ENCODE results near the gene C12orf54.

DNA sequence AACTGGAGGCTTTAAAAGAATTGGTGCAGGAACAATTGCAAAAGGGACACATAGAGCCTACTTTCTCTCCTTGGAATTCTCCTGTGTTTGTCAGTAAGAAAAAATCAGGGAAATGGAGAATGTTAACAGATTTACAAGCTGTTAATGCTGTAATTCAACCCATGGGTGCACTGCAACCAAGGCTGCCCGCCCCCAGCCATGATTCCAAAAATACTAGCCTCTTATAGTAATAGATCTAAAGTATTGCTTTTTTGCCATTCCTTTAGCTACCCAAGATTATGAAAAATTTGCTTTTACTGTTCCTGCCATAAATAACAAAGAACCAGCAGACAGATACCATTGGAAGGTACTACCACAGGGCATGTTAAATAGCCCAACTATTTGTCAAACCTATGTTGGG is 27.8 kb downstream of the C12orf54 start:
- TF ChIP-seq CTCF (IDR thresholded peaks at IDR 0.05) (no peak), ZFX (IDR thresholded peaks at IDR 0.05; ENCODE audit: borderline replicate concordance) (no peak)

Measured in 22Rv1 (cell line).